HepG2 (cell line): ENCODE measurements around the gene PPP2R2C. TPM values are rescaled to one million over a fixed set of nuclear protein-coding genes. Genes with fewer than 3 reads are reported as not detected.

Experiments used
- HDAC2 ChIP-seq: sonication (generic); formaldehyde crosslinking; IDR thresholded peaks from 2 replicates; pipeline ENCODE4 v1.4.0; 2020; ENCODE audit warnings: missing genetic modification reagents
- IRF9 ChIP-seq: sonication (generic); formaldehyde crosslinking; IDR thresholded peaks from 2 replicates; pipeline ENCODE4 v1.8.0; 2022; ENCODE audit warnings: missing genetic modification reagents, mild to moderate bottlenecking, borderline replicate concordance
- MEIS2 ChIP-seq: sonication (generic); formaldehyde crosslinking; IDR thresholded peaks from 2 replicates; pipeline ENCODE4 v1.9.0; 2021; ENCODE audit warnings: mild to moderate bottlenecking, missing genetic modification reagents
- MLXIP ChIP-seq: sonication (generic); formaldehyde crosslinking; IDR thresholded peaks from 2 replicates; pipeline ENCODE4 v1.9.0; 2021; ENCODE audit warnings: missing genetic modification reagents, borderline replicate concordance
- MTA3 ChIP-seq: sonication (generic); formaldehyde crosslinking; IDR thresholded peaks from 2 replicates; pipeline ENCODE4 v1.4.0; 2020; ENCODE audit warnings: missing genetic modification reagents
- NR0B2 ChIP-seq: sonication (generic); formaldehyde crosslinking; IDR thresholded peaks from 2 replicates; pipeline ENCODE4 v1.4.0; 2020; ENCODE audit warnings: mild to moderate bottlenecking, missing genetic modification reagents
- RFX5 ChIP-seq: IDR thresholded peaks from 2 replicates; pipeline ENCODE4 v1.6.1; 2011; ENCODE audit warnings: low read depth, low read length, improper control_type of control experiment
- RFXAP ChIP-seq: sonication (generic); formaldehyde crosslinking; IDR thresholded peaks from 2 replicates; pipeline ENCODE4 v1.4.0; 2020; ENCODE audit warnings: missing genetic modification reagents, borderline replicate concordance
- THAP11 ChIP-seq: IDR thresholded peaks from 2 replicates; pipeline ENCODE4 v1.6.1; 2016; ENCODE audit warnings: missing biosample characterization, missing genetic modification reagents
- ZBTB33 ChIP-seq: sonication (generic); formaldehyde crosslinking; IDR thresholded peaks from 2 replicates; pipeline ENCODE4 v1.4.0; 2020; ENCODE audit warnings: missing genetic modification reagents
- ZBTB44 ChIP-seq: sonication (generic); formaldehyde crosslinking; IDR thresholded peaks from 2 replicates; pipeline ENCODE4 v1.4.0; 2020; ENCODE audit warnings: missing genetic modification reagents
- ZBTB49 ChIP-seq: sonication (generic); formaldehyde crosslinking; IDR thresholded peaks from 2 replicates; pipeline ENCODE4 v1.4.0; 2020; ENCODE audit warnings: missing genetic modification reagents, borderline replicate concordance
- ZNF326 ChIP-seq: sonication (generic); formaldehyde crosslinking; IDR thresholded peaks from 2 replicates; pipeline ENCODE4 v1.4.0; 2020; ENCODE audit warnings: missing genetic modification reagents, borderline replicate concordance
- ZNF460 ChIP-seq: sonication (generic); formaldehyde crosslinking; IDR thresholded peaks from 2 replicates; pipeline ENCODE4 v1.5.1; 2020; ENCODE audit warnings: missing genetic modification reagents, mild to moderate bottlenecking, borderline replicate concordance
- ZNF510 ChIP-seq: sonication (generic); formaldehyde crosslinking; IDR thresholded peaks from 2 replicates; pipeline ENCODE4 v1.4.0; 2020; ENCODE audit warnings: low read depth, mild to moderate bottlenecking, missing genetic modification reagents
- ZNF569 ChIP-seq: sonication (generic); formaldehyde crosslinking; IDR thresholded peaks from 2 replicates; pipeline ENCODE4 v1.5.0; 2020; ENCODE audit warnings: mild to moderate bottlenecking, missing genetic modification reagents, moderate library complexity, borderline replicate concordance
- ZNF740 ChIP-seq: sonication (generic); formaldehyde crosslinking; IDR thresholded peaks from 2 replicates; pipeline ENCODE4 v1.4.0; 2020; ENCODE audit warnings: missing genetic modification reagents
- polyA plus RNA-seq, 8 experiments: library from polyadenylated mRNA; depleted of rRNA in 3 of 8; stranded (reverse) in 7 of 8; unstranded in 1 of 8; fragments of >200 nt; fragmentation: Illumina TruSeq in 4 of 8; extraction: Trizol in 4 of 8; gene quantifications; 2 replicates each; pipeline versions ENCODE4 v1.2.1 to v1.2.3, GENCODE V29; 2011 to 2016; ENCODE audit warnings: low read depth in 4 of 8, missing spikeins in 1 of 8, mixed read lengths in 1 of 8; ENCODE audit not compliant: insufficient read depth in 1 of 8
- total RNA-seq, 5 experiments: library from RNA; depleted of rRNA; stranded (reverse); fragments of >200 nt; fragmentation: Illumina TruSeq; extraction: Trizol; gene quantifications; 2 replicates each; pipeline ENCODE4 v1.2.3, GENCODE V29; 2016; ENCODE audit warnings: low read depth in 1 of 5

The PPP2R2C gene
- total and polyA plus RNA-seq, 2 of the 13 experiments (the other 11 are each of a cell fraction or from before 2014, with no cell fraction given): 0.60 to 8.6 TPM

- TF ChIP-seq ZNF510 (CRISPR knock-in tag) (no peak), RFXAP (no peak), NR0B2 (no peak), ZNF569 (no peak), ZNF326 (no peak), ZBTB49 (CRISPR knock-in tag) (no peak), ZNF460 (no peak), RFX5 (no peak), ZNF740 (CRISPR knock-in tag) (no peak), MTA3 (CRISPR knock-in tag) (no peak), THAP11 (CRISPR knock-in tag) (0 out of 2 replicates have a peak, but pooled peaks have one; percentile 24), MLXIP (no peak), ZBTB44 (no peak), MEIS2 (CRISPR knock-in tag) (no peak), ZBTB33 (CRISPR knock-in tag) (peak; percentile 99), IRF9 (CRISPR knock-in tag) (no peak), HDAC2 (no peak)
Observed at GRCh38 chr4:6272863-6273660, 199.4 kb downstream of the PPP2R2C start (continued).
